Sigmoid colon (tissue), 7 donors: ENCODE measurements around the gene OR6Y1. TPM values are rescaled to one million over a fixed set of nuclear protein-coding genes. Genes with fewer than 3 reads are reported as not detected.

Experiments
- DNase-seq: peaks from one replicate; pipeline ENCODE4 v3.0.0-alpha.2; 2019
- H3K27ac ChIP-seq, 4 donors: fragments of 200-600 bp; sonication (generic); one replicate each; pipeline ENCODE4 v1.5.1; 2016 to 2019; ENCODE audit warnings: mild to moderate bottlenecking in 1 of 4
- H3K27me3 ChIP-seq, 3 donors: fragments of 200-600 bp; sonication (generic); one replicate each; pipeline ENCODE4 v1.5.1; 2019; ENCODE audit warnings: mild to moderate bottlenecking in 1 of 3
- H3K36me3 ChIP-seq, 4 donors: fragments of 200-600 bp; sonication (generic); one replicate each; pipeline ENCODE4 v1.5.1; 2016 to 2019
- H3K4me1 ChIP-seq, 4 donors: fragments of 200-600 bp; sonication (generic); one replicate each; pipeline ENCODE4 v1.5.1; 2017 to 2019
- H3K4me3 ChIP-seq, 4 donors: fragments of 200-600 bp; sonication (generic); one replicate each; pipeline ENCODE4 v1.5.1; 2017 to 2019; ENCODE audit warnings: mild to moderate bottlenecking in 2 of 4, moderate library complexity in 1 of 4
- H3K9me3 ChIP-seq, 4 donors: fragments of 200-600 bp in 3 of 4; sonication (generic) in 3 of 4; one replicate each; pipeline versions ENCODE4 v1.5.1 to v1.6.1; 2013 to 2019
- EP300 ChIP-seq, 4 donors: sonication (generic); formaldehyde crosslinking; IDR thresholded peaks; one replicate each; pipeline ENCODE4 v1.6.1; 2017; ENCODE audit warnings: antibody characterized with exemption in 4 of 4
- POLR2A ChIP-seq, 2 donors: fragments of 450-650 bp; IDR thresholded peaks; one replicate each; pipeline ENCODE4 v1.6.1; 2016; ENCODE audit warnings: antibody characterized with exemption in 2 of 2, mild to moderate bottlenecking in 2 of 2, moderate library complexity in 2 of 2
- POLR2AphosphoS5 ChIP-seq, 4 donors: sonication (generic); formaldehyde crosslinking; IDR thresholded peaks; one replicate each; pipeline ENCODE4 v1.6.1; 2017; ENCODE audit warnings: antibody characterized with exemption in 4 of 4
- WGBS, 2 donors: extraction: QIAGEN DNeasy Blood & Tissue Kit; methylation state at CpG; one replicate each; pipeline ENCODE4 v1.1.7; 2013; 5-methylcytosine and 5-hydroxymethylcytosine counted together
- intact Hi-C: fragments of 100-400 bp; cut with DNase I; formaldehyde crosslinking; loops from one replicate; pipeline ENCODE4 v1.15.1; 2023
- polyA plus RNA-seq, 3 donors: library from polyadenylated mRNA; stranded (reverse); fragments of 200-250 nt; gene quantifications; one replicate each; pipeline ENCODE4 v1.2.3, GENCODE V29; 2013
- total RNA-seq, 4 donors: library from RNA; depleted of rRNA; stranded (reverse); fragments of >200 nt; gene quantifications; one replicate each; pipeline ENCODE4 v1.1.0, GENCODE V29; 2016
- TF ChIP-seq, protein P1 (sequence below), 4 experiments: fragments of 450-650 bp in 3 of 4; fragments of 200-600 bp in 1 of 4; IDR thresholded peaks; one replicate each; pipeline ENCODE4 v1.5.1; 2016 to 2019; ENCODE audit warnings: antibody characterized with exemption in 4 of 4, mild to moderate bottlenecking in 3 of 4, moderate library complexity in 2 of 4
- donor health status: healthy with polysubstance abuse.
- donor health status: Bipolar disorder and iron deficiency.
- donor health status: healthy.

Gene OR6Y1, protein sequence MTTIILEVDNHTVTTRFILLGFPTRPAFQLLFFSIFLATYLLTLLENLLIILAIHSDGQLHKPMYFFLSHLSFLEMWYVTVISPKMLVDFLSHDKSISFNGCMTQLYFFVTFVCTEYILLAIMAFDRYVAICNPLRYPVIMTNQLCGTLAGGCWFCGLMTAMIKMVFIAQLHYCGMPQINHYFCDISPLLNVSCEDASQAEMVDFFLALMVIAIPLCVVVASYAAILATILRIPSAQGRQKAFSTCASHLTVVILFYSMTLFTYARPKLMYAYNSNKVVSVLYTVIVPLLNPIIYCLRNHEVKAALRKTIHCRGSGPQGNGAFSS
- total RNA-seq (not detected), polyA plus RNA-seq (not detected)

DNA sequence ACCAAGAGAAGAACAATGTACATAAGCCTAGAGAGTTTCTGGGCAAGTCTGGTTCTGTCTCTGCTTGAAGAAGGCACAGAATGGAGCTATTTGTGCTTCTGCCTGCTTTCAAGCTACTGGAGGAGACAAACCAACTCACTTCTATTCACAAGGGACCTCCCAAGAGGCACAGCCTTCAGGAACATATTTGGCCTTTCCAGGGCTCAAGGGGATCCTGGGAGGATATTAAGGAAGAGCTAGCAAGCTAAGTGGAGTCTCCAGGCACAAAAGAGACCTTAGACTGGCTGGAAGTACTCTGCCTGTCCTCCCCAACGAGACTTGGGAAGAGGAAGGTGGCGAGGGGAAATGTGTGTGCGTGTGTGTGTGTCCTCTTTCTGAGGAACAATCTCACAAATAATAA, at the start of gene OR6Y1:
TSS of gene OR6Y1 (minus strand) at position 54 of the 400 bp plus-strand sequence. CDS start 6,300 bp downstream, outside the sequence.
- Histone ChIP-seq H3K4me1 (no peaks in the 10 kb centered on the region), H3K4me3 (no peak within 1 kb of the TSS), H3K36me3 (no peaks in the 10 kb centered on the region), H3K27me3 (no peaks in the 10 kb centered on the region), H3K9me3 (no peaks in the 10 kb centered on the region), H3K27ac (no peak within 1 kb of the TSS)
- intact Hi-C loops, result no loop called here
- 78 to 83% methylated on average over 3 of the region's 3 CpGs for WGBS, 2 donors
- TF ChIP-seq, protein P1, sequence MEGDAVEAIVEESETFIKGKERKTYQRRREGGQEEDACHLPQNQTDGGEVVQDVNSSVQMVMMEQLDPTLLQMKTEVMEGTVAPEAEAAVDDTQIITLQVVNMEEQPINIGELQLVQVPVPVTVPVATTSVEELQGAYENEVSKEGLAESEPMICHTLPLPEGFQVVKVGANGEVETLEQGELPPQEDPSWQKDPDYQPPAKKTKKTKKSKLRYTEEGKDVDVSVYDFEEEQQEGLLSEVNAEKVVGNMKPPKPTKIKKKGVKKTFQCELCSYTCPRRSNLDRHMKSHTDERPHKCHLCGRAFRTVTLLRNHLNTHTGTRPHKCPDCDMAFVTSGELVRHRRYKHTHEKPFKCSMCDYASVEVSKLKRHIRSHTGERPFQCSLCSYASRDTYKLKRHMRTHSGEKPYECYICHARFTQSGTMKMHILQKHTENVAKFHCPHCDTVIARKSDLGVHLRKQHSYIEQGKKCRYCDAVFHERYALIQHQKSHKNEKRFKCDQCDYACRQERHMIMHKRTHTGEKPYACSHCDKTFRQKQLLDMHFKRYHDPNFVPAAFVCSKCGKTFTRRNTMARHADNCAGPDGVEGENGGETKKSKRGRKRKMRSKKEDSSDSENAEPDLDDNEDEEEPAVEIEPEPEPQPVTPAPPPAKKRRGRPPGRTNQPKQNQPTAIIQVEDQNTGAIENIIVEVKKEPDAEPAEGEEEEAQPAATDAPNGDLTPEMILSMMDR (IDR thresholded peaks at IDR 0.05), result no peak
- TF ChIP-seq EP300 (IDR thresholded peaks at IDR 0.05) (no peak), POLR2AphosphoS5 (IDR thresholded peaks at IDR 0.05) (no peak), POLR2A (IDR thresholded peaks at IDR 0.05) (no peak)
- no peak for DNase-seq

DNA sequence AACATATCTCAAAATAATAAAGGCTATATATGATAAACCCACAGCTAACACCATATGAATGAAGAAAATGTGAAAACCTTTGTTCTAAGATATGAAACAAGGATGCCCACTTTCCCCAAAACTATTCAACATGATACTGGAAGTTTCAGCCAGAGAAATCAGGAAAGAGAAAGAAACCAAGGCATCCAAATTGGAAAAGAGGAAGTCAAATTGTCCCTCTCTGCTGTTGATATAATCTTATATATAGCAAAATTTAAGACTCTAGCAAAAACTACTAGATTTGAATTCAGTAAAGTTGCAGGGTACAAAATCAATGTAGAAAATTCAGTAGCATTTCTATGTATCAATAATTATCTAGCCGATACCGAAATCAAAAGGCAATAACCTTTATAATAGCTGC, 46.5 kb upstream of the OR6Y1 start:
- peaks cover 0 to 6% (median 3%) of the 10 kb centered on the region in 4 donors for H3K9me3 ChIP-seq
- no peaks in the 10 kb centered on the region for H3K36me3 ChIP-seq
- no peak overlapping the region for H3K4me3 ChIP-seq
- WGBS, 2 donors, result 46 to 86% methylated on average over 2 of the region's 2 CpGs
- no peaks in the 10 kb centered on the region for H3K27me3 ChIP-seq
- TF ChIP-seq EP300 (IDR thresholded peaks at IDR 0.05), result no peak
- TF ChIP-seq, protein P1 (IDR thresholded peaks at IDR 0.05), result no peak
- TF ChIP-seq POLR2A (IDR thresholded peaks at IDR 0.05), result no peak
- TF ChIP-seq POLR2AphosphoS5 (IDR thresholded peaks at IDR 0.05), result no peak
- no peaks in the 10 kb centered on the region for H3K4me1 ChIP-seq
- no peak overlapping the region for H3K27ac ChIP-seq
- DNase-seq, result no peak
- intact Hi-C loops, result no loop called here

DNA sequence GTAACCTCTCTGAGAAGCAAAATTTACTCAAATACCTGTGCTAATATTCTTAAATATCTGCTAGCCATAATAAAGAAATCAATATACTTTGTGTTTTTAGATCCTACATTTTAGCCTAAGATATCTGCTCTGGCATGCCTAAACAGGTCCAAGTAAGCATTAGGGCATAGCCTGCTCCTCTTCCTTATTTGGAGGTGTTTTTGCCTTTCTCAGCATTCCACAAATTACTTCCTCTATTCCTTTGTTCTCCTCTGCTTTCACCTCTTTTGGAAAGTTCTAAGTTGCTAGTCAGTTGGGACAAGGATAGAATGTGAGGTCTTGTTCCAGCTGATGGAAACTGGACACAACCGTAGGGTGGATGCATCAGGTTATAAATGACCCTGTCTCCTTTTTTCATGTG, 32.7 kb upstream of the OR6Y1 start:
- Histone ChIP-seq H3K36me3 (no peaks in the 10 kb centered on the region), H3K27ac (no peak overlapping the region), H3K9me3 (peaks cover 0 to 5% (median 2%) of the 10 kb centered on the region in 4 donors), H3K27me3 (no peaks in the 10 kb centered on the region), H3K4me3 (no peak overlapping the region), H3K4me1 (no peaks in the 10 kb centered on the region)
- intact Hi-C loops, result no loop called here
- DNase-seq, result no peak
- WGBS, 2 donors, result 90 to 91% methylated on average over 1 of the region's 1 CpG
- TF ChIP-seq, protein P1 (IDR thresholded peaks at IDR 0.05), result no peak
- no peak for TF ChIP-seq POLR2AphosphoS5 (IDR thresholded peaks at IDR 0.05)
- TF ChIP-seq POLR2A (IDR thresholded peaks at IDR 0.05), result no peak
- TF ChIP-seq EP300 (IDR thresholded peaks at IDR 0.05), result no peak

DNA sequence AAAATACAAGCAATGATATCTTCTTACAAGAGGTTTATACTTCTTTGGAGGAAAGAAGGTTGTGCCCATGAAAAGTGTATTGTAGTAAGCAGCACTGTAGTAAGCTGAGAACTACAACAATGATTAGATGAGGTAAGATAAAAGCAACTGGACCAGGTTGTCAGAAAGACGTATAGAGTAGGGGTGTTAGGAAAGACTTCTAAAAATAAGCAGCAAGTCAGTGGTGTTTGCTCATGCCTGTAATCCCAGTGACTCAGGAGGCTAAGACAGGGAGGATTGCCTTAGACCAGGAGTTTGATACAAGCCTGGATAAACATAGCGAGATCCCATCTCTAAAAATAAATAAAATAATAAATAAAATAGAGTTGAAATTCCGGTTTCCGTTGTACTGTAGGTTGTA, 29.8 kb upstream of the OR6Y1 start:
- WGBS, 2 donors, result 78 to 85% methylated on average over 4 of the region's 4 CpGs

More for the DNA sequence above, 29.8 kb upstream of the OR6Y1 start:
- Histone ChIP-seq H3K36me3 (no peaks in the 10 kb centered on the region), H3K27ac (no peak overlapping the region), H3K4me3 (no peak overlapping the region), H3K9me3 (peaks cover 0 to 5% (median 2%) of the 10 kb centered on the region in 4 donors), H3K27me3 (no peaks in the 10 kb centered on the region), H3K4me1 (no peaks in the 10 kb centered on the region)
- no peak for TF ChIP-seq EP300 (IDR thresholded peaks at IDR 0.05)
- no peak for TF ChIP-seq POLR2AphosphoS5 (IDR thresholded peaks at IDR 0.05)
- TF ChIP-seq, protein P1 (IDR thresholded peaks at IDR 0.05), result no peak
- DNase-seq, result no peak
- intact Hi-C loops, result no loop called here
